K562 (cell line): ENCODE measurements around the gene TRERF1. TPM values are rescaled to one million over a fixed set of nuclear protein-coding genes. Genes with fewer than 3 reads are reported as not detected.

Experiments
- ATAC-seq: fragments of 200-7000 bp; cut with Tn5 transposase; 3 replicates; pipeline ENCODE4 v1.9.1; 2020; ENCODE audit warnings: moderate library complexity
- BruUV-seq: library from RNA; stranded (reverse); fragments of 400-500 nt; replicated peaks from 2 replicates; lab custom pipeline; 2021; lab: Mats Ljungman, UMichigan
- CTCF ChIA-PET: fragments of 300-600 bp; formaldehyde crosslinking; extraction: SDS; loops from one replicate; lab custom pipeline; 2021; ENCODE audit warnings: low intra/inter-chr PET ratio; lab: Yijun Ruan, JAX
- POLR2A ChIA-PET: fragments of 300-600, 350-650 bp; sonication (Branson Sonifier 250); formaldehyde crosslinking; extraction: SDS; loops from one replicate; lab custom pipeline; 2021; ENCODE audit warnings: antibody characterized with exemption, inconsistent platforms; lab: Yijun Ruan, JAX
- DNase-seq, 4 experiments: peaks; one replicate each; pipeline versions ENCODE4 v3.0.0 to v3.0.0-alpha.2; 2011 to 2018; ENCODE audit warnings: low spot score in 3 of 4, mixed read lengths in 3 of 4; ENCODE audit errors: extremely low read depth in 1 of 4
- FAIRE-seq: peaks from 2 replicates; lab custom pipeline; 2011; peaks lifted over from hg19 to GRCh38; lab: Jason Lieb, UNC
- H2AFZ ChIP-seq: 2 replicates; pipeline ENCODE4 v1.6.0; 2011; ENCODE audit warnings: low read depth, low read length, control low read depth, inconsistent platforms
- H3K27ac ChIP-seq: fragments of 200-600 bp; 3 replicates; pipeline ENCODE4 v1.8.0; 2011; ENCODE audit warnings: low read depth, mild to moderate bottlenecking, control low read depth, inconsistent platforms, low read length, moderate library complexity, mixed read lengths; ENCODE audit errors: extremely low read depth
- H3K27me3 ChIP-seq, 2 experiments: fragments of 300-600 bp in 1 of 2; 2 replicates in 1 of 2; 3 replicates in 1 of 2; pipeline versions ENCODE4 v1.6.0 to v1.8.0; 2011; ENCODE audit warnings: inconsistent platforms in 2 of 2, low read length in 2 of 2, mild to moderate bottlenecking in 1 of 2, mixed read lengths in 1 of 2, moderate library complexity in 1 of 2; ENCODE audit not compliant: control insufficient read depth in 2 of 2, insufficient read depth in 2 of 2
- H3K36me3 ChIP-seq: fragments of 300-600 bp; 3 replicates; pipeline ENCODE4 v1.8.0; 2011; ENCODE audit warnings: mild to moderate bottlenecking, low read length, inconsistent platforms; ENCODE audit not compliant: control insufficient read depth, insufficient read depth
- H3K4me1 ChIP-seq, 2 experiments: fragments of 200-600 bp in 1 of 2; replicated peaks in 1 of 2; 2 replicates in 1 of 2; 3 replicates in 1 of 2; pipeline versions ENCODE4 v1.5.1 to v1.8.0; 2011; ENCODE audit warnings: inconsistent platforms in 2 of 2, low read length in 2 of 2, mild to moderate bottlenecking in 1 of 2, mixed read lengths in 1 of 2, moderate library complexity in 1 of 2; ENCODE audit not compliant: control insufficient read depth in 2 of 2, insufficient read depth in 2 of 2
- H3K4me2 ChIP-seq: 2 replicates; pipeline ENCODE4 v1.6.1; 2011; ENCODE audit warnings: low read length, control low read depth, inconsistent platforms, mixed read lengths; ENCODE audit not compliant: insufficient read depth
- H3K4me3 ChIP-seq: fragments of 200-600 bp; sonication (generic), shearing (Covaris generic); 2 replicates; pipeline ENCODE4 v1.5.1; 2016; ENCODE audit warnings: control low read depth, inconsistent platforms
- H3K79me2 ChIP-seq: fragments of 200-600 bp; 3 replicates; pipeline ENCODE4 v1.8.0; 2011; ENCODE audit warnings: low read length, inconsistent platforms; ENCODE audit not compliant: control insufficient read depth, insufficient read depth
- H3K9ac ChIP-seq, 2 experiments: 2 replicates each; pipeline versions ENCODE4 v1.6.0 to v1.6.1; 2011; ENCODE audit warnings: low read depth in 2 of 2, low read length in 2 of 2, control low read depth in 1 of 2, inconsistent platforms in 1 of 2, mild to moderate bottlenecking in 1 of 2, mixed read lengths in 1 of 2; ENCODE audit not compliant: insufficient read depth in 1 of 2
- H3K9me1 ChIP-seq: one replicate; pipeline ENCODE4 v1.6.0; 2011; ENCODE audit warnings: inconsistent platforms, mild to moderate bottlenecking, low read length, moderate library complexity; ENCODE audit not compliant: control insufficient read depth, insufficient read depth
- H3K9me3 ChIP-seq: replicated peaks from 2 replicates; pipeline ENCODE4 v1.5.1; 2011; ENCODE audit warnings: low read depth, low read length, inconsistent platforms; ENCODE audit not compliant: control insufficient read depth, insufficient read depth
- H4K20me1 ChIP-seq: replicated peaks from 2 replicates; pipeline ENCODE4 v1.6.1; 2011; ENCODE audit warnings: low read length, inconsistent platforms, mixed read lengths; ENCODE audit not compliant: control insufficient read depth, insufficient read depth
- CREB5 ChIP-seq: fragments of 250-450 bp; sonication (Bioruptor Pico); IDR thresholded peaks from 2 replicates; pipeline ENCODE4 v1.5.0; 2020; ENCODE audit warnings: mild to moderate bottlenecking
- ETV5 ChIP-seq: sonication (generic); formaldehyde crosslinking; IDR thresholded peaks from 2 replicates; pipeline ENCODE4 v1.4.0; 2020; ENCODE audit warnings: low read depth, mild to moderate bottlenecking, missing genetic modification reagents
- KDM1A ChIP-seq, 2 experiments: fragments of 450-650 bp; IDR thresholded peaks; 2 replicates each; pipeline ENCODE4 v1.6.1; 2016; ENCODE audit warnings: mild to moderate bottlenecking in 2 of 2
- UBTF ChIP-seq, 2 experiments: IDR thresholded peaks; 2 replicates each; pipeline ENCODE4 v1.6.1; 2012; ENCODE audit warnings: improper control_type of control experiment in 2 of 2, low read depth in 2 of 2, low read length in 2 of 2, borderline replicate concordance in 1 of 2
- WGBS: fragments of 100-300 bp; shearing (Covaris generic); methylation state at CpG from one replicate; pipeline ENCODE4 v1.1.6; 2016; ENCODE audit warnings: low coverage, mixed read lengths; ENCODE audit not compliant: insufficient coverage; ENCODE audit errors: missing lambda C conversion rate; 5-methylcytosine and 5-hydroxymethylcytosine counted together
- in situ Hi-C: fragments of 300-500 bp; cut with MboI; formaldehyde crosslinking; loops from 4 replicates; pipeline ENCODE4 v1.15.0; 2018; ENCODE audit warnings: inconsistent platforms, mixed read lengths
- intact Hi-C: fragments of 100-400 bp; cut with micrococcal nuclease; formaldehyde crosslinking; loops from 2 replicates; pipeline ENCODE4 v1.14.2; 2022
- polyA plus RNA-seq, 8 experiments: library from polyadenylated mRNA; depleted of rRNA in 4 of 8; stranded (reverse) in 5 of 8; unstranded in 3 of 8; fragments of >200 nt; fragmentation: Nextera tagmentation in 2 of 8; fragmentation: Illumina TruSeq in 1 of 8; extraction: Ambion mirVana in 2 of 8; extraction: Trizol in 1 of 8; gene quantifications; 2 replicates each; pipeline versions ENCODE4 v1.2.1 to v1.2.3, GENCODE V29; 2011 to 2014; ENCODE audit warnings: inconsistent platforms in 1 of 8, missing spikeins in 1 of 8
- total RNA-seq, 7 experiments: library from RNA; depleted of rRNA in 6 of 7; stranded (reverse); fragments of >200 nt in 6 of 7; fragmentation: Illumina TruSeq in 2 of 7; extraction: Trizol in 2 of 7; gene quantifications; 2 replicates each; pipeline versions ENCODE4 v1.2.1 to v1.2.3, GENCODE V29; 2011 to 2021; ENCODE audit warnings: low replicate concordance in 1 of 7

TRERF1 gene
- total and polyA plus RNA-seq, 9 of the 15 experiments (the other 6 are each of a cell fraction or from before 2014, with no cell fraction given) = 0.04 to 0.20 (median 0.07) TPM; not detected in 3

GRCh38 chr6:42453654-42454427 lies 2.1 kb upstream of the TRERF1 start:
- H3K36me3 ChIP-seq = no peaks in the 10 kb centered on the region
- peak in 1 of 4 experiments; percentile 21 for DNase-seq
- H3K4me3 ChIP-seq = peak overlapping the region; percentile 44
- ChIA-PET POLR2A (interaction anchor here (0.6 to 1.3 kb wide), 2 partner anchors 41 to 428 kb away, joined by 3 to 4 read pairs; no protein-coding TSS in a partner anchor), CTCF (no interaction called here)
- H3K27ac ChIP-seq = no peak overlapping the region
- TF ChIP-seq UBTF (IDR thresholded peaks at IDR 0.05; ENCODE audit: borderline replicate concordance in 1 of 2, low read depth in 2 of 2, low read length in 2 of 2) (0 out of 4 replicates have a peak, but pooled peaks of 1 of the 2 experiments have one; percentile 46), CREB5 (no peak), ETV5 (CRISPR knock-in tag) (0 out of 2 replicates have a peak, but pooled peaks have one; percentile 27), KDM1A (IDR thresholded peaks at IDR 0.05) (0 out of 4 replicates have a peak, but pooled peaks of 1 of the 2 experiments have one; percentile 35)
- FAIRE-seq = no peak
- H3K9me1 ChIP-seq = no peaks in the 10 kb centered on the region
- in situ Hi-C loops = no loop called here
- peak overlapping the region; percentile 43 for H3K4me2 ChIP-seq
- WGBS = 1% methylated on average over 27 of the region's 32 CpGs
- intact Hi-C loops = no loop called here
- peak; percentile 26; the same call in 2 of the 3 replicates for ATAC-seq
- peak overlapping the region; percentile 52 for H2AFZ ChIP-seq
- no peaks in the 10 kb centered on the region for H3K9me3 ChIP-seq
- no TSS peak for BruUV-seq
- peaks cover 9 to 29% of the 10 kb centered on the region in 2 experiments; a peak in 4 of 5 replicates for H3K4me1 ChIP-seq
- peak overlapping the region in 1 of 2 experiments; percentile 71; a peak in 1 of 4 replicates for H3K9ac ChIP-seq
- peaks cover 39 to 52% of the 10 kb centered on the region in 2 experiments for H3K27me3 ChIP-seq
- H3K79me2 ChIP-seq = no peaks in the 10 kb centered on the region
- no peaks in the 10 kb centered on the region for H4K20me1 ChIP-seq
